HG02642 (cell line): ENCODE data around the gene WDR35.

Experiments used
- ATAC-seq: cut with Tn5 transposase; IDR thresholded peaks from one replicate; pipeline ENCODE4 v1.9.1; 2021; ENCODE audit warnings: mild to moderate bottlenecking; ENCODE audit not compliant: unreplicated experiment, poor library complexity

The WDR35 gene

DNA sequence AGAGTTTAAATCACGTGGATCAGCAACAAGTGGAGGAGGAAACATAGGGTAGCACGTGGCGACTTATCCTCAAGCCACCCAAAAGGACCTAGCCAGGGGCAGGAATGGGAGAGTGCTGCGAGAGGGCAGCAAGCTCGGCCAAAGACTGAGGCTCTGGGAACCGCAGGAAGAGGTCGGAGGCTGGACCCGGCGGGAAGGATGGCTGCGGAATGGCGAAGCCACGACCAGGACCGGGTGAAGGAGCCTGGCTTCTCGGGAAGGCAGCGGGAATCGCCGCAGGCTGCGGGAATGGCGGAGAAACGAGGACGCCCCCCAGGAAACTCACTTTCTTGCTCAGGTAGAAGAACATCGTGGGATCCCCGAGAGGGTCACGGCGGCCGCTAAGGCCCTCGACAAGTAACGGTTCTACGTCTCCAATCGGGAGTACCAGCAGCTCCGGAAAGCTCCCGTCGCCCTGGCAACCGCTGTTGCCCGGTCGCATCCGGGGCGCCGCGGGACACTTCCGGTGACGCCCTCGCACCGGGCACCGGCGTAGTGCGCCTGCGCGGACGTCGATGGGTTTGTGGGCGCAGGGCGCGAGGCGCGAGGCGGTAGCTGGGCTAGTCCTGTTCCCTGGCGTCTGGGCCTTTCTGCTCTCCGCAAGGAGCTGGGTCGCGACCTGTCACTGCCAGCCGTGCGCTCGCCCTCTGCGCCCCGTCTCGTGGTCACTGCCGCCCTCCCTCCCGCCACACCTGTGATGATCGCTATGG is at the start of gene WDR35:
Gene WDR35 (minus strand): TSS at position 439 of the 749 bp plus-strand sequence. CDS start 90 bp downstream, at position 349.
- peak; percentile 98 for ATAC-seq

GRCh38 chr2:20037660-20038059 is 47.8 kb upstream of the WDR35 start:
- ATAC-seq: no peak

DNA sequence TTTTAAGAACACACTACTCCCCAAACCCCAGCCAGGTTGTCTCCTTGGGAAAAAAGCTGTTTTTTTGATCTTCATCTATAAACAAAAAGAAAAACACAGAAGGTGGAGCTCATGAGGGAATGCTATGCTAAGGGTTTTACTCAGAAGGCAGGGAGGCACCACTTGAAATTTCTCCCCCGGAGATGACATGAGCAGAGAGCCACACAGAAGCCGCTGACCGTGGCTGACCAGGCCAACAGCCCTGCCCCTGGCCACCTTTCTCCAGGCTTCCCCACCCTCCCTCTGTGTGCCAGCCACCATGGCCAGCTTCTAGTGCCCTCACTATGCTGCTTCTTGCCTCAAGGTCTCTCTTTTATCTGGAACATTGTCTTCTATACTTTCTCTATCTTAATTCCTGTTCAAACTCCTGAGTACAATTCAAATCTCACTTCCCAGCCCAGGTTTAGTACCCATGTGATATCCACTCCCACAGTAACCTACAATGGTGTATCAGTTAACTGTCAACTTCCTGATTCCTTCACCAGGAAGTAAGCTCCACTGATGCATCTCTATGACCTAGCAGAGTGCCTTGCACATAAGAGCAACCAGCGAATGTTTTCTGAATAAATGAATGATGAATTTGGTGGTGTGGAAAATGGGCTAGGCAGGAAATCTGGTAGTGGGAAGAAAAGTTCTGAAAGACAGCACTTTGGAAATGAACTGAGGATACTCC is 46.2 kb upstream of the WDR35 start:
- no peak for ATAC-seq

- ATAC-seq: no peak
Observed at GRCh38 chr2:20034821-20035220, 44.9 kb upstream of the WDR35 start.

- no peak for ATAC-seq
Observed at GRCh38 chr2:20034218-20034617, 44.3 kb upstream of the WDR35 start.

DNA sequence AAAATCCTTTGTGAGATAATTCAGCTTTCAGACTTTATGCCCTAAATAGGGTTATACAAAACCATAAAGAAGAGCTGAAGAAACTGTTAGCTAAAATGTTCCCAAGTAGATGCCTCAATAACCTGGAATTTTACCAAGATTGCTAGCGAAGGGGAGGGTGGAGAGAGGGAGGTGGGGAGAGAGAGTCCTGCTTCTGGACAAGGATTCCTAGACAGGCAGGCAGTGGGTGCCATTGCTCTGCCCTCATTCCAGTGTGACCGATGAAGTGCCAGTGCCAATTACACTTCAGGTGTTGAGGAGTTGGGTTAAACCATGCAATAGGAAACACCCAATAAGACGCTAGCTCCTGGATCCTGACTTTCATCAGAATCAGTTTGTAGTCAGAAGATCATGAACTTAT is 43.4 kb upstream of the WDR35 start:
- ATAC-seq: no peak

DNA sequence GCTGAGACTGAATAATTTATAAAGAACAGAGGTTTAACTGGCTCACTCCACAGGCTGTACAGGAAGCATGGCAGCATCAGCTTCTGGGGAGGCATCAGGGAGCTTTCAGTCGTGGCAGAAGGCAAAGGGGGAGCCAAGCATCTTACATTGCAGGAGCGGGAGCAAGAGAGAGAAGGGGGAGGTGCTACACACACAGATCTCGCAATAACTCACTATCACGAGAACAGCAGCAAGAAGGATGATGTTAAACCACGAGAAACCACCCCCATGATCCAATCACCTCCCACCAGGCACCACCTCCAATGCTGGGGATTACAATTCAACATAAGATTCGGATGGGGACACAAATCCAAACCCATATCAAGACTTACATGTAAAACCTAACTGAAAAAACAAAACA is 40.3 kb upstream of the WDR35 start:
- no peak for ATAC-seq

- no peak for ATAC-seq
Observed at GRCh38 chr2:20027705-20028434, 38.0 kb upstream of the WDR35 start.

- ATAC-seq: no peak
Observed at GRCh38 chr2:20027260-20027677, 37.4 kb upstream of the WDR35 start.

DNA sequence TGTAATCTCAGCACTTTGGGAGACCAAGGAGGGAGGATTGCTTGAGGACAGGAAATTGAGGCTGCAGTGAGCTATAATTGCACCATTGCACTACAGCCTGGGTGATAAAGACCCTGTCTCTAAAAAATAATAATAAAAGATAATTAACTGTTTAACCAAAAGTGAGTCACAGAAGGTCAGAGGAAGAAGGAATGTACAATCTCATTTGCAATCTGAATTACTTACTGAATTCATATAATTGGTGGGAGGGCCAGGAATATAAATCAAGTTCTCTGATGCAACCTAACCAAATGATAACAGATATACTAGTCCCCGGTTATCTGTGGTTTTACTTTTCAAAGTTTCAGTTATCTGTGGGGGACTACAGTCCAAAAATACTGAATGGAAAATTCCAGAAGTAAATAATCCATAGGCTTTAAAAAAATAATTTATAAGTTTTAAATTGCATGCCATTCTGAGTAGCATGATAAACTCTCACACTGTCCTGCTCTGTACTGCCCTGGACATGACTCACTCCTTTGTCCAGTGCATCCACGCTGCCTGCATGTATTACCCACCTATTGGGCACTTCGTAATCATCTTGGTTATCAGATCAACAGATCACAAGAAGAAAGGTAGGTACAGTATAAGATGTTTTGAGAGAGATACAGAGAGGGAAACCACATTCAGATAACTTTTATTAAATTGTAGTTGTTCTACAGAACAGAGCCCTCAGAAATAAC is 35.3 kb upstream of the WDR35 start:
- ATAC-seq: no peak

DNA sequence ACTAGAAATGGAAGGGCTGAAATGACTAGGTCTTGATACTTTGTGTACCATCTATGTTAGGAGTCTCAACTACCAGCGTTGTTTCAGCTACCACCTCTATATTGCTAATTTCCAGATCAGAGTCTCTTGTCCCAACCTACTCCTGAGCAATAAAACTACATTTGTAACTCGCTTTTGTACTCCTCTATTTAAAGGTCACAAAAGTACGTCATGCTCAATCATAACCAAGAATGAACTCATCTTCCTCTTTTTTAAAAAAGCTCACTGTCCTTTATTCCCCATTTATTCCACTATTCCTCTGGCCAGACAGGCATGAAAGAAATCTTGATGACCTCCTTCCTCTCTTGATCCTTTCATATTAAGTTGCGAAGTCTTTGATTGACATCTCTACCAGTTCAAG is 33.8 kb upstream of the WDR35 start:
- ATAC-seq: no peak

GRCh38 chr2:20021405-20022009 is 31.6 kb upstream of the WDR35 start:
- no peak for ATAC-seq

GRCh38 chr2:20019747-20020146 is 29.8 kb upstream of the WDR35 start:
- no peak for ATAC-seq

GRCh38 chr2:20018601-20019152 is 28.8 kb upstream of the WDR35 start:
- ATAC-seq: no peak

GRCh38 chr2:20016346-20016745 is 26.4 kb upstream of the WDR35 start:
- ATAC-seq: no peak

DNA sequence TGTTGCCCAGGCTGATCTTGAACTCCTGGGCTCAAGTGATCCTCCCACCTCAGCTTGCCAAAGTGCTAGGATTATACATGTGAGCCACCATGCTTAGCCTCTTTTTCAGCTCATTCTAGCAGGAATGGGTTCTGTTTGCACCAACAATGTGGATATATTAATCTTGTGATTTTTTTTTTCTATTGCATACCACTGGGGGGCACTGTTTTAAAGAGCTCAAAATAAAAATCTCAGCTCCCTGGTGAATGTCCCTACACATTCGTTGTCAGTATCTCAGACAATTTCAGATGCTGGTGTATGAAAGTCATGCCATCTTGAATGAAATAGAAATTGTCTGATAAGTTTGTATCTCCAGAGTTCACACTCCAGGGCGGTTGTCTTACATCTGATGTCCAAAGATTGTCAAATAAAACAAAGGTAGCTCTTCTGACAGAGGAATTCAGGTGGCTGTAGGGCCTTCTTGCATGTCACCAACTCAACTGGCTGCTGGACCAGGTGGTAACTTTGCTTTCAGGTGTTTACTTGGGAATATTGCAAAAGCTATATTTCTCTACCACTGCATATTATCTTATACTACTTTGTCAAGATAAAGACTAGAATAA is 25.7 kb upstream of the WDR35 start:
- ATAC-seq: no peak

DNA sequence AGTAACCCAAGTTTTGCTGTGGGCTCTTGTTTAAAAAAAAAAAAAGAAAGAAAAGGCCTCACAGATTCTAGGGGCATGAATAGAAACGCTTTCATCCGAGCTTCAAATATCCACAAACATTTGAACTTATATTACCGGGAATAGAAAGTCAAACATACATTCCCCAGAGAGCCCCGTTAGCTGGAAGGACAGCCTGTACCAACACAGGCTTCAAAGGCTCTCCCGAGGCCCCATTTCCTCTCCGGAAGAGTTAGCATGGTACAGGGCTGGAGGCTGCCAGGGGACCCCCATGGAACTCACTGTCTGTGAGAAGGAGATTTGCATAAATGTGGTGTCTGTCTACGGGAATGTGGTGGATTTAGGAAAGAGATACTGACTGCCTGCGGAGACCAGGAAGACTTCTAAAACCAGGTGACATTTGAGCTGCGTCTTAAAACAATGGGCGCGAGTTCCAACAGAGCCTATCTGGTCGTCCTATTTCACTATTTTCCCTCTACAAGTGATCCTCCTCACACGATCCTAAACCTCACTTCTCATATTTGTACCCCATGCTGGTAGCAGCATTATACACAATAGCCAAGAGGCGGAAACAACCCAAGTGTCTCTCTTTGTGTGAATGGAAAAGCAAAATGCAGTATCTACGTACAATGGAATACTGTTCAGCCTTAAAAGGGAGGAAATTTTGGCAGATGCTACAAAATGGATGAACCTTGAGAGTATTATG is 23.4 kb upstream of the WDR35 start:
- ATAC-seq: no peak

- no peak for ATAC-seq
Observed at GRCh38 chr2:20012282-20013125, 22.6 kb upstream of the WDR35 start, which contains the start of gene MATN3. Gene MATN3, minus strand, starts transcription at chr2:20012668. Its CDS starts 37 bp downstream, at chr2:20012631.
